NAMALWA (cell line): ENCODE measurements around the gene DDX55.
"Not testable (repeated sequence)": the region's sequence is repeated elsewhere in the genome, so short reads cannot be mapped to it uniquely, and the experiment has no call there.

Experiments
- DNase-seq: peaks from one replicate; pipeline ENCODE4 v3.0.0-alpha.2; 2015; ENCODE audit warnings: low spot score

DDX55 gene

GRCh38 chr12:123601602-123602489 is at the start of gene DDX55:
TSS of gene DDX55 (plus strand) at chr12:123602099. CDS start at chr12:123602149, 50 bp downstream.
- DNase-seq: peak; percentile 92

GRCh38 chr12:123554136-123554535 is 47.8 kb upstream of the DDX55 start:
- DNase-seq: not testable (repeated sequence)

DNA sequence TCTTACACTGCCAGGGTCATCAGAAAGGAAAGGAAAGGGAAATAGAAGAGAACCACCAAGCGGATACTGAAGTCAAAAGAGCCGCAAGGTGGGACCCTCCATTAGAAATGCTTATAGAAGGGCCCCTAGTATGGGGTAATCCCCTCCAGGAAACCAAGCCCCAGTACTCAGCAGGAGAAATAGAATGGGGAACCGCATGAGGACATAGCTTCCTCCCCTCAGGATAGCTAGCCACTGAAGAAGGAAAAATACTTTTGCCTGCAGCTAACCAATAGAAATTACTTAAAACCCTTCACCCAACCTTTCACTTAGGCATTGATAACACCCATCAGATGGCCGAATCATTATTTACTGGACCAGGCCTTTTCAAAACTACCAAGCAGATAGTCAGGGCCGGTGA is 47.1 kb upstream of the DDX55 start:
- DNase-seq: not testable (repeated sequence)

DNA sequence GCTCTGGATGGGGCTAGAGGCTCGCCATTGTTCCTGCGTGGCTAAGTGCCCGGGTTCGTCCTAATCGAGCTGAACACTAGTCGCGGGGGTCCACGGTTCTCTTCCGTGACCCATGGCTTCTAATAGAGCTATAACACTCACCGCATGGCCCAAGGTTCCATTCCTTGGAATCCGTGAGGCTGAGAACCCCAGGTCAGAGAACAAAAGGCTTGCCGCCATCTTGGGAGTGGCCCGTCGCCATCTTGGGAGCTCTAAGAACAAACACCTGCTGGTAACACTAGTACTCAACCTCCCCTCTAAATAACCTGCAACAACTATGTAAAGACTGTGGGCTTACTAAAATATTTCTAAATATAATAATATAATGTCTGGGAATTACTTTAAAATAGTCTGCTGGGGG is 43.4 kb upstream of the DDX55 start:
- DNase-seq: not testable (repeated sequence)

- DNase-seq: no peak
Observed at GRCh38 chr12:123559468-123559867, 42.4 kb upstream of the DDX55 start.

DNA sequence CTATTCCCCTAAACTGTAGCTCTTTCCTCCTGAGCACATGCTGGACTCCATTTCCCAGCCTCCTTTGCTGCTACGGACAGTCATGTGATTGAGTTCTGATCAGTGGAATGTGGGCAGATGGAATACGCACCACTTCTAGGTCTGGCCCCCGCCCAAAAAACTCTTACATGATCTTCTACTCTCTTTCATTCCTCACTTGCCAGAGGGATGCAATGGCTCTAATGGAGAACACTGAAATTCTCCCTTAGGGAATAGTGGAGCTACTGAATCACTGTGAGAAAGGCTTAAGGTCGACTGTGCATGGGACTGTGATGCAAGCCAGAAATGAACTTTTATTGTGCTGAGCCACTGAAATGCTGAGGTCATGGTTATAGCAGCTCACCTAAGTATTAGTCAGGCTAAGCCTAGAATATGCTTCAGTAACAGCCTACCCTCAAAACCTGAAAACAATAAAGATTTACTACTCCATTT is 30.5 kb upstream of the DDX55 start:
- DNase-seq: peak; percentile 21

DNA sequence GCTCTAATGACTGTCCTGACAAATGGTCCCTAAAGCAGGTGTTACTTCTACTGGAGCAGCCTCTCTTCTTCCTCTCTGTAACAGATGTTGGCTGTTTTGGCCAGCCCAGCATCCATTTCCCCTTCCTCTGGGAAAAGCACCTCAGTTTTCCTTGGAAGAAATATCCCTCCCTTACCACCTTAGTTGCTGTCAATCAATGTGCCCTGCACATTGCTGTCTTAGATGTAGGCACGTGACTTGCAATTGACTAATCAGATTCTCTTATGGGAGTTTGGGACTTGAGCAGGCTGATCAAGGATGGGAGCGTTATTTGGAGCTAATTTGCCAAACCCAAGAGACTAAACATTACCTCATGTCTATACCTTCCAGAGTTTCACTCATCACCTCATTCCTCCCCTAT is 29.5 kb upstream of the DDX55 start:
- DNase-seq: no peak

- no peak for DNase-seq
Observed at GRCh38 chr12:123573870-123574269, 28.0 kb upstream of the DDX55 start.

DNA sequence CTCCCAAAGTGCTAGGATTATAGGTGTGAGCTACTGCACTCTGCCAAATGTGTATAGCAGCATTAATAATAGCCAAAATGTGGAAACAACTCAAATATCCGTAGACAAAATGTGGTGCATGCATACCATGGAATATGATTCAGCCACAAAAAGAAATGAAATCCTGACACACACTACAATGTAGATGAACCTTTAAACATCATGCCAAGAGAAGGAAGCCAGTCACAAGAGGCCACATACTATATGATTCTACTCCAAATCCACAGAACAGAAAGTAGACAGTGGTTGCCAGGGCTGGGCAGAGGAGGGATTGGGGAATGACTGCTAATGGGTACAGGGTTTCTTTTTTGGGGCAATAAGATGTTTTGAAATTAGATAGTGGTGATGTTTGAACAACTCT is 25.3 kb upstream of the DDX55 start:
- DNase-seq: no peak

- DNase-seq: no peak
Observed at GRCh38 chr12:123578243-123578642, 23.7 kb upstream of the DDX55 start.

GRCh38 chr12:123578829-123579228 is 23.1 kb upstream of the DDX55 start:
- DNase-seq: not testable (repeated sequence)

GRCh38 chr12:123580772-123581171 is 21.1 kb upstream of the DDX55 start:
- no peak for DNase-seq

- no peak for DNase-seq
Observed at GRCh38 chr12:123591702-123592481, 10.0 kb upstream of the DDX55 start.

DNA sequence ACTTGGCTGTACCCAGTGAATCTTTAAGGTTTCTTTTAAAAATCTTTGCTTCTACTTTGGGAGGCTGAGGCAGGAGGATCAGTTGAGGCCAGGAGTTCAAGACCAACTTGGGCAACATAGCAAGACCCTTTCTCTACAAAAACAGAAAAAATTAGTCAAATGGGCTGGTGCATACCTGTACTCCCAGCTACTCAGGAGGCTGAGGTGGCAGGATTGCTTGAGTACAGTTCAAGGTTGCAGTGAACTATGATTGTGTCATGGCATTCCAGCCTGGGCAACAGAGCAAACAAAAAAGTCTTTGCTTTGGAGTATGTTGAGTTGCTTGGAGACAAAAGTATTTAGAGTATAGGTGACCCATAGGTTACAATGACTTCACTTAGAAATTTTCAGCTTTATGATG is 6.2 kb upstream of the DDX55 start:
- no peak for DNase-seq

- no peak for DNase-seq
Observed at GRCh38 chr12:123597100-123597499, 4.8 kb upstream of the DDX55 start.

DNA sequence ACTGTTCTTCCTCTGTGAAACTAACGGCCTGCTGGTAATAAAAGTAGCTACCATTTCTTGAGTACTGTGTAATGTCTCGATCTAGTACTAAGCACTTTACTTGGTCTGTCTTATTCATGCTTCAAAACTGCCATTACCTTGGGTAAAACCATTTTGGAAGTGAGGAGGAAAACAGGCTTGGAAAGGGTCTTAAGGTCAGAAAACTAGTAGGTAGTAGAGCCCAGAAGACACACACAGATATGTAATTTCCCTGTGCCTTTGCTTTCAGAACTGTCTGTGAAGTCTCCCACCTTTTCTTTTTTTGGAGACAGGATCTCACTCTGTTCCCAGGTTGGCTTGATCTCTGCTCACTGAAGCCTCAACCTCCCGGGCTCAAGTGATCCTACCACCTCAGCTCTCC is 3.4 kb upstream of the DDX55 start:
- no peak for DNase-seq

DNA sequence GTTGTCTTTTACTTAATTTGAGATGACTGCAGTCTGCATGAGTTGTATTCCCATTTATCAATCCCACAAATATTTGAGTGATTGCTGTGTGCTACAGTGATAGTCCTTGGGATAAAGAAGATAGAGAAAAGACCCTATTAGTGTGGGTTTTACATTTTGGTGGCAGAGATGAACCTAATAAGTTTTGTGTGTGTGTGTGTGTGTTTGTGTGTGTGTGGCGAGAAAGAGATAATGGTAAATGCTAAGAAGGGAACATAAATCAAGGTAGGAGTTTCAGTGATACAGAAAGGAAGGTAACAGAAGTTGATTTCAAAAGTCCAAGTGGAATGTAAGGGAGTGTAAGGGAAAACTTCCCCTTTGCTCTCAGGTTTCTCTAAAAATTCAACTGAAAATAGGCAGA is 2.6 kb upstream of the DDX55 start:
- DNase-seq: no peak

- no peak for DNase-seq
Observed at GRCh38 chr12:123599721-123600120, 2.2 kb upstream of the DDX55 start.

GRCh38 chr12:123602651-123603195 is 824 bp downstream of the DDX55 start:
- peak; percentile 44 for DNase-seq

DNA sequence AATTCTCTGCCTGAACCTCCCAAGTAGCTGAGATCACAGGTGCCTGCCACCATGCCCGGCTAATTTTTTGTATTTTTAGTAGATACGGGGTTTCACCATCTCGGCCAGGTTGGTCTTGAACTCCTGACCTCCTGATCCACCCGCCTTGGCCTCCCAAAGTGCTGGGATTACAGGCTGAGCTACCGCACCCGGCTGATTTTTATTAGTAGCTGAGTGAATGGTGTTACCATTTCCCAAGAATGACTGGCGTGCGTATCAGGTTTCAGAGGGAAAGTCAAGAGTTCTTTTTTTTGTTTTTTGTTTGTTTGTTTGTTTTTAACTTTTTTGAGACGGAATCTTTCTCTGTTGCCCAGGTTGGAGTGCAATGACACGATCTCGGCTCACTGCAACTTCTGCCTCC is 1.6 kb downstream of the DDX55 start:
- DNase-seq: not testable (repeated sequence)

DNA sequence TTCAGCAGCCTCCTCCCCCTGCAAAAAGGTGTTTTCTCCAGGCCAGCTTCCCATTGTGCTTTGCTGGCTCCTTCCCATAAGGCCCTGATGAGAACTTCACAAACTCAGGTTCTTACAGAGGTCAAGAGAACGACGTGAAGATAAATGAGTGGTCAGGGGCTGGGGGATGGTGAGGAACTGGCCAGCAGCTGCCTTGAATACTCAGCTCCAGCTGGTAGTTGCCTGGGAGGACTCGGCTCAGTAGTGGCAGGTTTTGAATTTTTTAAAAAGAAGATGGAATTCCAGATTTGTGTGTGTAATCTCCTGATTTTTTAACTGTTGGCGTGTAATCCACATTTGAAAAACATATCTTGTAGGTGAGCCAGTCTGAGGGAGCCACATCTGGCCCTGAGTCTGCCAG is 5.9 kb downstream of the DDX55 start:
- no peak for DNase-seq

- no peak for DNase-seq
Observed at GRCh38 chr12:123608182-123608581, 6.3 kb downstream of the DDX55 start.

DNA sequence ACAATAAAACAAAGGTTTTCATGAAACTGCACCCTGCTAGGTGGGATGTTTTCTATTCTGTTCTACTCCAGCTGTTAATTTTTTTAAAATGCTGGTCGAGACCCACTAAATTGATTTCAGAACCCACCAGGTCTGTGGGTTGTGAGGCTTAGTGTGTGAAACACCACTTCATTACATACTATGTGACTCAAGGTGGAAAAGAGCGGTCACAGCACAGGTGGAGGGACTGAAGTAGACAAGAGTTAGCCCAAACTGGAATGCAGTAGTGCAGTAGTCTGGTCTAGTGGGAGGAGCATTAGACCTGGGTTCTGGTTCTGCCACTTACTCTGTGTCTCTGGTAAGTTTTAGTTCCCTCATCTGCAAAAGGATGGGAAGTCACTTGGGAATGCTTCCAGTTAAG is 12.2 kb downstream of the DDX55 start:
- DNase-seq: no peak
